GM19043 (cell line): ENCODE results near the gene CYP4A22.
"Not testable (repeated sequence)": the region's sequence is repeated elsewhere in the genome, so short reads cannot be mapped to it uniquely, and the experiment has no call there.

Source experiments
- ATAC-seq: cut with Tn5 transposase; IDR thresholded peaks from one replicate; pipeline ENCODE4 v1.9.1; 2021; ENCODE audit warnings: low read depth; ENCODE audit not compliant: unreplicated experiment

CYP4A22 gene

DNA sequence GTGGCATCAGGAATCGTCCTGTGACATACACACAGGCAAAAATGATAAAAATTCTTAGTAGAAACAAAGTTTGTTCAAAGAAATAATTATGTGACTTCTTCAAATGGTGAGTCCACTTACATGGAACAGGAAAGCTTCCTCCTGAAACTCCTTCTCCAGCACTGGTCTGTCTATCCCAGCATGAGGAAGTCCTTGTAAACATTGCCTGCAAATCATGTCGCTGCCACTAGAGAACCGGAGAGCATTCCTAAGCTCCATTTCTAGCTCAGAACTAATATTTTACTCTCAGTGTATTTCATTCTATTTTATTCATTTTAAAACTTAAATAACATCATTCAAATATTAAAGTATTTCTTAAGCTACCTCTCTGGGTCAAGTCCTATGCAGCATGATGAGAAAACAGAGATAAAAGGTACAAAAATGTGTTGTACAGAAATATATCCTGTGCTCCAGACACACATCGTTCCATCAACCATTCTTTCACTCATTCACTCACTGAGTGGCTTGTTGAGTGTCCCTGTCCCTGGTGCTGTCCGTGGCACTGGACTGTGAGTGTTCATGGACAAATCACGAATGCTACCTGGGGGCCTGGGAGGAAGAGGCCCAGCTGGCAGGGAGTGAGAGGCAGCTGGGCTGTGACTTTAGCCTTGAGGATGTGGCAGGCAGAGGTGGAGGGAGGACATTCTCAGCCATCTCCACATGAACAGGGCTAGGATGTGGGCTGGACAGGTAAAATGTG, 10.0 kb downstream of the CYP4A22 start:
- no peak for ATAC-seq

DNA sequence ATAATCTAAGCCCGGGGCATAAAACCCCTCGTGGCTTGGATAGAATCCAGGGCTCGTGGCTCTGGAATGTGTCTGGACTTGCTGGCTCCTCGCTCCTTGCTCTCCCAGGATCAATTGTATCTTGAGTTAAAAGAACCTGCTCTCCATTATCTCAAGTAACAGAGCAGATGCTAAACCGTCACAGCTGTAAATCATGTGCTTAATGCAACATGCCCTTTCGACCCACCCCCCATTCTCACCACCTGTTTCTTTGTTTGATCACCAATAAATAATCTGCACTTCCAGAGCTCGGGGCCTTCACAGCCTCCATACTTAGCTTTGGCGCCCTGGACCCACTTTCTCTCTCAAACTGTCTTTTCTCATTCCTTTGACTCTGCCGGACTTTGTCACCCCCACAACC, 11.9 kb downstream of the CYP4A22 start:
- not testable (repeated sequence) for ATAC-seq

GRCh38 chr1:47156457-47156856, 19.2 kb downstream of the CYP4A22 start:
- not testable (repeated sequence) for ATAC-seq

GRCh38 chr1:47157957-47158356, 20.7 kb downstream of the CYP4A22 start:
- not testable (repeated sequence) for ATAC-seq

DNA sequence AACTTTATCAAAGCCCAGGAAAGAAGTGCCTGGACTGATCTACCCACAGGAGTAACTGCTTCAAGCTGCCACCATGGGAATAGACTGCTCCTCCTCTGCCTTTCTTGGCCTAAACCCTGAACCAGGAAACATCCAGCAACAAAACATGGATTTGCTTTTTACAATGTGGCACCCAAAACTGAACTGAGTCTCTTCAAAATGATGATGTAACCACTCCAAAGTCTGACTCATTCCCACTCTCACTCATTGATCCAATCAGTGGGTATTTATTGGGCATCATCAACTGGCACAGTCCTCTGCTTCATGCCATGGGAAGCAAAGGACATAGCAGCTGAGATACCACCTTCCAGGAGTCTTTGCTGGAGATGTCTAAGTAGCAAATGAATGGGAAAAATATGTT, 23.5 kb downstream of the CYP4A22 start:
- ATAC-seq = no peak

GRCh38 chr1:47161298-47162040, 24.2 kb downstream of the CYP4A22 start:
- ATAC-seq = peak; percentile 61

- ATAC-seq = no peak
Measured at GRCh38 chr1:47164552-47164951, 27.3 kb downstream of the CYP4A22 start.

GRCh38 chr1:47172782-47173181, 35.5 kb downstream of the CYP4A22 start:
- ATAC-seq = no peak

DNA sequence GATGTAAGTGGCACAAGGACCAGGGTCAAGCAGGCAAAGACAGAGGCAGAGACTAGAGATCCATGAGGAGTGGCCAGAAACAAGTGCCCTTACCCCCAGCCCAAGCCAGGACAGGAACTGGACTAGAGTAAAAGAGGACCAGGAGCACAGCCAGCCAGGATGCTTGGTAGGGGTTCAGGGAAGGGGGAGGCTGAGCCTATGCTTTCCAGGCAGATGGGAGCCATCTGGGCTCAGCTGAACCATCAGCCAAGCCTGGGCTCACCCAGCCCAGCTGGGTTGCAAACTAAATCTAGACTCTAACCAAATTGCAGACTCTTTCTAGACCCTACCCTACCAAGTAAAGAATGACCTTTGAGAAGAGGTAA, 37.4 kb downstream of the CYP4A22 start:
- no peak for ATAC-seq

DNA sequence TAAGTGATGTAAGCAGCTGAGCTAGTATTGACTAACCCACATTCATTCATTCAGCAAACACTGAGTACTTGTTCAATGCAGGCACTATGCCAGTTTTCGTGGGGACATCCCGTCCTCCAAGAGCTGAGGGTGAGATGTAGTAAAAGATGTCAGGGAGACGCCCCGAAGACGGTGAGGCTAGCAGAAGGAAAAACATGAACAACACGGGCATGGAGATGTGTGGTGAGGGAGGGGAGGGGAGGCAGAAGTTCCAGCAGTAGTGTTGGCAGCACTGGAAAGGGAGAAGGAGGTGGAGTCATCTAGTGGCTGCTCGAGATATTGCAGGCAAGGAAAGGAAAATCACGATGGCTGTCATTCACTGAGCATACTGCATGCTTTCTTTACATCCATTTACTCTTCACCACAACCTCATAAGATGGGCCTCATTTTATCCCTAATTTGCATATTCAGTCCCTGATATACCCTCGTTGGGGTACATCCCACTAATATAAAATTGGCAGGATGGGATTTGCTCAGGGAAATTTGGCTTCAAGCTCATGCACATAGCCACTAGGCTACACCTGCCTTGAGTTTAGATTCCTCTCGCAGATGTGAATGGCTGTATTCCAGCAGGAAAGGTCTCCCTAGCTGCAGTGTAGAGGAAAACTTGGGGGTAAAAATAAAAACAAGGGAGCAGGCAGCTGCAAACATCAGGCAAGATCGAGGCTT, 38.1 kb downstream of the CYP4A22 start:
- ATAC-seq = no peak

DNA sequence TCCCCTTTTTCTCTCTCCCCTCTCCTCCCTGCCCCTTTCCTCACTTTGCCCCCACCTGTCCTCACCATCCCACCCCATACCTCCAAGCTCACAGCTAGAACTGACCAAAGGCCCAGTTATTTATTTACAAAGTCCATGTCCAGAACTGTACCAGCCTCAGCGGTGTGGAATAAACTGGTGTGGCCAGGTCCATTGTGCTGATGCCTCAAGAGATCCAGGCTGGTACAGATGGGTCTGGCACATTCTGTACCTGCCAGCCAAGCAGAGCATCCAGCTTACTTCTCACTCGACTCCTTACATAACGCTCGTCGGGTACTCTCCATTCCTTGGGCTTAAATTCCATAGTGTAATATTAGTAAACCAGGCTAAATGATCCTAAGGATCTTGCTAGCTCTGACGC, 40.8 kb downstream of the CYP4A22 start:
- ATAC-seq = no peak

DNA sequence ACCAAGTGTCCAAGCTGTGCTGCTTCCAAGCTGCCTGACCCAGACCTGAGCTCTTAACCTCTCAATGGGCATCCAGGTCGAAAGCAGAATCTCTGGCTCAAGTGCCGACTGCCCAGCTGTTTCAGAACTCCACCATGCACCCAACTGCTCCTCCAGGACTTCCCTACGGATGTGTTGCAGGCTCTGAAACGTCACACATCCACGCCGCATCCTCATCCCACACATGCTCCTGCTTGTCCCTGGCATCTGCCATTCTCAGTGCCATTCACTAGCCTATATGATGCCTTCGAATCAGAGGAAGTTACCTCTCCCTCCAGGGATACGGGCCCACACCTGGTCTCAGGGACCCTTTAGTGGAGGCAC, 41.4 kb downstream of the CYP4A22 start:
- ATAC-seq = no peak

DNA sequence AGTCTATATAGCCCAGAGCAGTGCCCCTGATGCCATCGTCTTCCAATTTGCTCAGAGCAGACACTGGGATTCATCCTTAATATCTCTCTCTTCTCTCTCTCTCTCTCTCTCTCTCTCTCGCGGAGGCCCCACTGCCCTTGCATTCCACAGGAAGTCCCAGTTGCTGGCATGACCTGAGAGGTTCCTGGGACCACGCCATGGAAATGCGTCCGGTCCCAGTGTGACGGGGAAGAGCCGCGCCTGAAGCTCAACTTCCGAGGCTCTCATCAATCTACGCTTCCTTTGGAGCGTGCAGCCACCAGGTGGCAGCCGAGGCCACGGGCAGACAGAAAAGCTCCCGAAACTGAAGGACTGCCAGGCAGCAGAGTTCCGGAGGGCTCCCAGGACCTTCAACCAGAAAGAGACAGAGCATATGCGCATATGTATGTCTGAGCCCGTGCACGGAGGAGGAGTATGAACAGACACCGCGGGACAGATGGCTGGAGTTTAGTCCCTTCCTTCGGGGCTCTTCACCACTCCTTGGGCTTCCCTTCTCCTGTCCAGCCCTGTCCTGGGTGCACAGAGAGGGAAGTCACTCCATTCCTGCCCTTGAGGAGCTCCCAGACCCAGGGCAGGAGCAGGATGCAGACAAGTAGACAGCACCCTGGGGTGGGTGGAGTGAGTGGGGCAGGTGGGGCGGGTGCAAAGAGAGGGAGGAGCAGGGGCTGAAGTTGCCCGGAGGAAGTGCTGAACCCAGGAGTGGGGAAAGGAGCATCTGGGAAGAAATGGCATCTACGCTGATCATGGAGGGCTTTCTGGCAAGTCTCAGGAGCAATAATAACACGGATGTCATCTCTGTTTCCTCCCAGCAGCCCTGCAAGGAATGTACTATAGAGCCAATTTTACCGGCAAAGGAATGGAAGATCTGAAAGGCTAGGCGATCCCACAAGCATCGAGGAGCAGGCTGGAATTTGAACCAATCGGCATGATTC, 42.1 kb downstream of the CYP4A22 start:
- ATAC-seq = peak; percentile 83

- no peak for ATAC-seq
Measured at GRCh38 chr1:47179988-47180563, 42.8 kb downstream of the CYP4A22 start.

GRCh38 chr1:47180603-47181094, 43.4 kb downstream of the CYP4A22 start:
- no peak for ATAC-seq

- ATAC-seq = no peak
Measured at GRCh38 chr1:47181095-47181954, 44.1 kb downstream of the CYP4A22 start.

- no peak for ATAC-seq
Measured at GRCh38 chr1:47181955-47182675, 44.9 kb downstream of the CYP4A22 start.

DNA sequence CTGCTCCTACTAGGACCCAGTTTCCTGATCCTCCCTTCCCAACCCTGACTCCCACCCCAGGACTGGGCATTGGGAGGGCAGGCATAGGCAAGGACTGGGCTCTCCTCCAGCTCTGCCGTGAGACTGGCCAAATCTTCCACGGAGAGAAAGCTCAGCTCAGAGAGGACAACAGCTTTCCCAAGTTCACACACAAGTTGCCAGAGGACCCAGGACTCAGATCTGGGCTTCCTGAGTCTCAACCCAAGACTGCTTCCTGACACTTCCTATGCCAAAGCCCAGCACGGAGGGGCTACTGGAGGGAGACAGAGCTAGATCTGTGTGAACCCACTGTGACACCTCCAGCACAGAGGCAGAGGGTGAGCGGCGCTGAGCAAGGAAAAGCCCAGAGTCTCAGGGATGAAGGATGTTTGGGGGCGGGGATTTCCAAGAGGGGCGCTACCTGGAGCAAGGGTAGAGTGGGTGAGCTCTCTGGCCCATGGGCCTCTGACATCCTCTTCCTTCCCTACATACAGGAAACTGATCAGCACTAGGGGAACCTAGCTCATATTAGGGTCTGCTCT, 45.5 kb downstream of the CYP4A22 start:
- ATAC-seq = no peak
